HEK293T (cell line): ENCODE results near the gene P4HA2.

Experiments used
- BHLHE40 ChIP-seq: fragments of 450-650 bp; IDR thresholded peaks from 2 replicates; pipeline ENCODE4 v1.6.1; 2016; ENCODE audit warnings: mild to moderate bottlenecking, moderate library complexity, borderline replicate concordance
- ELF4 ChIP-seq: fragments of 450-650 bp; IDR thresholded peaks from 2 replicates; pipeline ENCODE4 v1.6.1; 2017; ENCODE audit warnings: antibody characterized with exemption
- FOXK2 ChIP-seq: fragments of 450-650 bp; IDR thresholded peaks from 2 replicates; pipeline ENCODE4 v1.6.1; 2016; ENCODE audit warnings: mild to moderate bottlenecking
- HDGF ChIP-seq: fragments of 450-650 bp; IDR thresholded peaks from 2 replicates; pipeline ENCODE4 v1.6.1; 2017; ENCODE audit warnings: antibody characterized with exemption, borderline replicate concordance
- LEF1 ChIP-seq: fragments of 450-650 bp; IDR thresholded peaks from 2 replicates; pipeline ENCODE4 v1.6.1; 2017; ENCODE audit warnings: mild to moderate bottlenecking, borderline replicate concordance
- PKNOX1 ChIP-seq: fragments of 450-650 bp; IDR thresholded peaks from 2 replicates; pipeline ENCODE4 v1.6.1; 2016
- SP1 ChIP-seq: fragments of 450-650 bp; IDR thresholded peaks from 2 replicates; pipeline ENCODE4 v1.6.1; 2017
- SUZ12 ChIP-seq: fragments of 450-650 bp; IDR thresholded peaks from 2 replicates; pipeline ENCODE4 v1.6.1; 2016; ENCODE audit warnings: mild to moderate bottlenecking

GRCh38 chr5:132209131-132209530 is 18.5 kb downstream of the P4HA2 start:
- TF ChIP-seq PKNOX1 (no peak), ELF4 (no peak), BHLHE40 (no peak), FOXK2 (no peak), SUZ12 (no peak), LEF1 (no peak), SP1 (no peak), HDGF (no peak)
